VCaP (cell line): ENCODE results near the gene ITPR1.

Experiments used
- H3K27ac ChIP-seq: fragments of 450-650 bp; 2 replicates; pipeline ENCODE4 v1.5.1; 2017
- CTCF ChIP-seq: fragments of 450-650 bp; conservative IDR thresholded peaks from 2 replicates; pipeline ENCODE4 v1.5.1; 2017; ENCODE audit warnings: mild to moderate bottlenecking, moderate library complexity

The ITPR1 gene

GRCh38 chr3:4520033-4520816 is 27.1 kb downstream of the ITPR1 start:
- no peak for TF ChIP-seq CTCF
- H3K27ac ChIP-seq = peak overlapping the region; percentile 9; the same call in 1 of the 2 replicates

GRCh38 chr3:4522947-4523346 is 29.8 kb downstream of the ITPR1 start:
- no peak for TF ChIP-seq CTCF
- H3K27ac ChIP-seq = peak overlapping the region; percentile 61

GRCh38 chr3:4523710-4524698 is 30.9 kb downstream of the ITPR1 start:
- no peak for TF ChIP-seq CTCF
- peak overlapping the region; percentile 61 for H3K27ac ChIP-seq

GRCh38 chr3:4525560-4526223 is 32.5 kb downstream of the ITPR1 start:
- no peak for TF ChIP-seq CTCF

GRCh38 chr3:4528320-4528719 is 35.2 kb downstream of the ITPR1 start:
- no peak for TF ChIP-seq CTCF
- H3K27ac ChIP-seq = no peak overlapping the region

More at GRCh38 chr3:4525560-4526223, 32.5 kb downstream of the ITPR1 start:
- peak overlapping the region; percentile 61; the same call in 1 of the 2 replicates for H3K27ac ChIP-seq

GRCh38 chr3:4528819-4529600 is 35.9 kb downstream of the ITPR1 start:
- no peak overlapping the region for H3K27ac ChIP-seq
- no peak for TF ChIP-seq CTCF
